SU-DHL-6 (cell line): ENCODE measurements around the gene PPIA.
"Not testable (repeated sequence)": the region's sequence is repeated elsewhere in the genome, so short reads cannot be mapped to it uniquely, and the experiment has no call there.

Experiments
- H2AFZ ChIP-seq: fragments of 200-600 bp; sonication (generic); 2 replicates; pipeline ENCODE4 v1.6.1; 2014; ENCODE audit warnings: low read depth, mild to moderate bottlenecking, moderate library complexity, mixed read lengths, antibody characterized with exemption, low read length; ENCODE audit not compliant: severe bottlenecking
- H3F3A ChIP-seq: fragments of 200-600 bp; shearing (Covaris generic); 2 replicates; pipeline ENCODE4 v1.6.0; 2016; ENCODE audit warnings: antibody characterized with exemption, mild to moderate bottlenecking; ENCODE audit not compliant: insufficient read depth
- H3K27ac ChIP-seq: fragments of 200-600 bp; sonication (generic); 2 replicates; pipeline ENCODE4 v1.5.1; 2016; ENCODE audit warnings: low read depth, mild to moderate bottlenecking, low read length, moderate library complexity, mixed read lengths
- H3K27me3 ChIP-seq: fragments of 200-600 bp; sonication (generic), shearing (Covaris generic); 2 replicates; pipeline ENCODE4 v1.6.0; 2014; ENCODE audit warnings: mild to moderate bottlenecking, low read length
- H3K36me3 ChIP-seq: fragments of 200-600 bp; sonication (generic); 2 replicates; pipeline ENCODE4 v1.6.1; 2014; ENCODE audit warnings: mild to moderate bottlenecking, low read length, mixed read lengths
- H3K4me2 ChIP-seq: fragments of 300-600, 200-600 bp; shearing (Covaris generic), sonication (generic); 2 replicates; pipeline ENCODE4 v1.6.0; 2014; ENCODE audit warnings: low read length, low read depth, mild to moderate bottlenecking; ENCODE audit not compliant: poor library complexity, severe bottlenecking
- H3K4me3 ChIP-seq: fragments of 200-600 bp; sonication (generic); 2 replicates; pipeline ENCODE4 v1.5.1; 2014; ENCODE audit warnings: antibody characterized with exemption, low read length, mild to moderate bottlenecking, mixed read lengths; ENCODE audit not compliant: insufficient read depth, poor library complexity, severe bottlenecking
- H3K79me2 ChIP-seq: fragments of 200-600 bp; sonication (generic); 2 replicates; pipeline ENCODE4 v1.6.1; 2014; ENCODE audit warnings: mild to moderate bottlenecking, low read length, moderate library complexity; ENCODE audit not compliant: insufficient read depth
- H3K9ac ChIP-seq: fragments of 200-600 bp; sonication (generic); 2 replicates; pipeline ENCODE4 v1.7.0; 2014; ENCODE audit warnings: mild to moderate bottlenecking, low read length
- H3K9me2 ChIP-seq: fragments of 200-600 bp; sonication (generic); replicated peaks from 2 replicates; pipeline ENCODE4 v1.6.1; 2014; ENCODE audit warnings: low read length; ENCODE audit not compliant: insufficient read depth
- H3K9me3 ChIP-seq: fragments of 200-600 bp; sonication (generic); 2 replicates; pipeline ENCODE4 v1.6.1; 2014; ENCODE audit warnings: low read length, mixed read lengths; ENCODE audit not compliant: insufficient read depth
- H4K20me1 ChIP-seq: fragments of 200-600 bp; sonication (generic); 2 replicates; pipeline ENCODE4 v1.6.1; 2014; ENCODE audit warnings: low read depth, mild to moderate bottlenecking, antibody characterized with exemption, low read length, moderate library complexity, mixed read lengths
- EZH2phosphoT487 ChIP-seq: fragments of 200-600 bp; sonication (generic), shearing (Covaris generic); conservative IDR thresholded peaks from 2 replicates; pipeline ENCODE4 v1.6.1; 2018; ENCODE audit warnings: mild to moderate bottlenecking, antibody characterized with exemption, low read length, moderate library complexity, mixed read lengths
- TF ChIP-seq, protein P1 (sequence below): fragments of 200-600 bp; sonication (generic); IDR thresholded peaks from one replicate; pipeline ENCODE4 v1.5.1; 2017; ENCODE audit warnings: antibody characterized with exemption, mild to moderate bottlenecking, low read length, moderate library complexity; ENCODE audit not compliant: insufficient read depth, poor library complexity, severe bottlenecking

Gene PPIA

DNA sequence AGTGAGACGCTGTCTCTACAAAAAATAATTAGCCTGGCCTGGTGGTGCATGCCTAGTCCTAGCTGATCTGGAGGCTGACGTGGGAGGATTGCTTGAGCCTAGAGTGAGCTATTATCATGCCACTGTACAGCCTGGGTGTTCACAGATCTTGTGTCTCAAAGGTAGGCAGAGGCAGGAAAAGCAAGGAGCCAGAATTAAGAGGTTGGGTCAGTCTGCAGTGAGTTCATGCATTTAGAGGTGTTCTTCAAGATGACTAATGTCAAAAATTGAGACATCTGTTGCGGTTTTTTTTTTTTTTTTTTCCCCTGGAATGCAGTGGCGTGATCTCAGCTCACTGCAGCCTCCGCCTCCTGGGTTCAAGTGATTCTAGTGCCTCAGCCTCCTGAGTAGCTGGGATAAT is 5.4 kb downstream of the PPIA start:
- Histone ChIP-seq H3K79me2 (peaks cover 36% of the 10 kb centered on the region), H2AFZ (no peak overlapping the region), H3F3A (peaks cover 92% of the 10 kb centered on the region), H3K27me3 (no peaks in the 10 kb centered on the region), H3K9me3 (no peaks in the 10 kb centered on the region), H3K4me3 (no peak overlapping the region), H3K9ac (no peak overlapping the region), H3K4me2 (no peak overlapping the region), H4K20me1 (peaks cover 47% of the 10 kb centered on the region), H3K27ac (no peak overlapping the region), H3K9me2 (no peaks in the 10 kb centered on the region), H3K36me3 (peaks cover 53% of the 10 kb centered on the region)
- no peak for TF ChIP-seq EZH2phosphoT487

DNA sequence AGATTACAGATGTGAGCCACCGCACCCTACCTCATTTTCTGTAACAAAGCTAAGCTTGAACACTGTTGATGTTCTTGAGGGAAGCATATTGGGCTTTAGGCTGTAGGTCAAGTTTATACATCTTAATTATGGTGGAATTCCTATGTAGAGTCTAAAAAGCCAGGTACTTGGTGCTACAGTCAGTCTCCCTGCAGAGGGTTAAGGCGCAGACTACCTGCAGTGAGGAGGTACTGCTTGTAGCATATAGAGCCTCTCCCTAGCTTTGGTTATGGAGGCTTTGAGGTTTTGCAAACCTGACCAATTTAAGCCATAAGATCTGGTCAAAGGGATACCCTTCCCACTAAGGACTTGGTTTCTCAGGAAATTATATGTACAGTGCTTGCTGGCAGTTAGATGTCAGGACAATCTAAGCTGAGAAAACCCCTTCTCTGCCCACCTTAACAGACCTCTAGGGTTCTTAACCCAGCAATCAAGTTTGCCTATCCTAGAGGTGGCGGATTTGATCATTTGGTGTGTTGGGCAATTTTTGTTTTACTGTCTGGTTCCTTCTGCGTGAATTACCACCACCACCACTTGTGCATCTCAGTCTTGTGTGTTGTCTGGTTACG is 6.0 kb downstream of the PPIA start:
- Histone ChIP-seq H3K9me2 (no peaks in the 10 kb centered on the region), H3K79me2 (peaks cover 30% of the 10 kb centered on the region), H3K9me3 (no peaks in the 10 kb centered on the region), H3K4me2 (no peak overlapping the region), H3K27me3 (no peaks in the 10 kb centered on the region), H4K20me1 (peaks cover 46% of the 10 kb centered on the region), H3K36me3 (peaks cover 52% of the 10 kb centered on the region), H3K4me3 (no peak overlapping the region), H2AFZ (no peak overlapping the region), H3F3A (peaks cover 86% of the 10 kb centered on the region), H3K9ac (no peak overlapping the region), H3K27ac (no peak overlapping the region)
- TF ChIP-seq, protein P1, sequence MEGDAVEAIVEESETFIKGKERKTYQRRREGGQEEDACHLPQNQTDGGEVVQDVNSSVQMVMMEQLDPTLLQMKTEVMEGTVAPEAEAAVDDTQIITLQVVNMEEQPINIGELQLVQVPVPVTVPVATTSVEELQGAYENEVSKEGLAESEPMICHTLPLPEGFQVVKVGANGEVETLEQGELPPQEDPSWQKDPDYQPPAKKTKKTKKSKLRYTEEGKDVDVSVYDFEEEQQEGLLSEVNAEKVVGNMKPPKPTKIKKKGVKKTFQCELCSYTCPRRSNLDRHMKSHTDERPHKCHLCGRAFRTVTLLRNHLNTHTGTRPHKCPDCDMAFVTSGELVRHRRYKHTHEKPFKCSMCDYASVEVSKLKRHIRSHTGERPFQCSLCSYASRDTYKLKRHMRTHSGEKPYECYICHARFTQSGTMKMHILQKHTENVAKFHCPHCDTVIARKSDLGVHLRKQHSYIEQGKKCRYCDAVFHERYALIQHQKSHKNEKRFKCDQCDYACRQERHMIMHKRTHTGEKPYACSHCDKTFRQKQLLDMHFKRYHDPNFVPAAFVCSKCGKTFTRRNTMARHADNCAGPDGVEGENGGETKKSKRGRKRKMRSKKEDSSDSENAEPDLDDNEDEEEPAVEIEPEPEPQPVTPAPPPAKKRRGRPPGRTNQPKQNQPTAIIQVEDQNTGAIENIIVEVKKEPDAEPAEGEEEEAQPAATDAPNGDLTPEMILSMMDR = no peak
- TF ChIP-seq EZH2phosphoT487 = no peak

- Histone ChIP-seq H3K36me3 (peaks cover 40% of the 10 kb centered on the region), H3K79me2 (peaks cover 15% of the 10 kb centered on the region), H3F3A (peaks cover 79% of the 10 kb centered on the region), H4K20me1 (peaks cover 33% of the 10 kb centered on the region)
- not testable (repeated sequence) for H3K9ac ChIP-seq, H3K9me3 ChIP-seq, H3K4me2 ChIP-seq, H3K9me2 ChIP-seq, H3K27me3 ChIP-seq, H3K27ac ChIP-seq, H3K4me3 ChIP-seq, H2AFZ ChIP-seq
Measured at GRCh38 chr7:44803828-44804519, 7.5 kb downstream of the PPIA start.

DNA sequence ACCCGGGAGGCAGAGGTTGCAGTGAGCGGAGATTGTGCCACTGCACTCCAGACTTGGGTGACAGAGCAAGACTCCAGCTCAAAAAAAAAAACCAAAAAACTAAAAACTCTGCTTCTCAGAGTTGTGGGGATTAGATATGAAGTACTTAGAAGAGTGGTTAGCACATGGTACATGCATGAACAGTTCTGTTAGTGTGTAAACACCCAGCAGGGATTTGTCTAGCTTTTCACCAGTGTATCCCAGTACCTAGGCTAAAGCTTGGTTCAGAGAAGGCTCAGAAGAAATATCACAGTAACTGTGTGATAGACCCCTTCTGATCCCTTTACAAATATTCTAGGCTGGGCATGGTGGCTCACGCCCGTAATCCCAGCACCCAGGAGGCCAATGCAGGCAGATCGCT is 9.5 kb downstream of the PPIA start:
- Histone ChIP-seq H4K20me1 (peaks cover 16% of the 10 kb centered on the region), H3K9me3 (no peaks in the 10 kb centered on the region), H3F3A (peaks cover 61% of the 10 kb centered on the region), H3K9me2 (no peaks in the 10 kb centered on the region), H3K4me2 (no peak overlapping the region), H2AFZ (no peak overlapping the region), H3K4me3 (no peak overlapping the region), H3K36me3 (peaks cover 23% of the 10 kb centered on the region; the same call in 1 of the 2 replicates), H3K79me2 (no peaks in the 10 kb centered on the region), H3K9ac (no peak overlapping the region), H3K27ac (no peak overlapping the region), H3K27me3 (no peaks in the 10 kb centered on the region)
- TF ChIP-seq, protein P1 = no peak
- TF ChIP-seq EZH2phosphoT487 = no peak
